NCI-H69 (cell line): ENCODE results near the gene TENM3.

Experiments
- DNase-seq: peaks from one replicate; lab custom pipeline; 2025; lab: John Stamatoyannopoulos, UW

Gene TENM3

DNA sequence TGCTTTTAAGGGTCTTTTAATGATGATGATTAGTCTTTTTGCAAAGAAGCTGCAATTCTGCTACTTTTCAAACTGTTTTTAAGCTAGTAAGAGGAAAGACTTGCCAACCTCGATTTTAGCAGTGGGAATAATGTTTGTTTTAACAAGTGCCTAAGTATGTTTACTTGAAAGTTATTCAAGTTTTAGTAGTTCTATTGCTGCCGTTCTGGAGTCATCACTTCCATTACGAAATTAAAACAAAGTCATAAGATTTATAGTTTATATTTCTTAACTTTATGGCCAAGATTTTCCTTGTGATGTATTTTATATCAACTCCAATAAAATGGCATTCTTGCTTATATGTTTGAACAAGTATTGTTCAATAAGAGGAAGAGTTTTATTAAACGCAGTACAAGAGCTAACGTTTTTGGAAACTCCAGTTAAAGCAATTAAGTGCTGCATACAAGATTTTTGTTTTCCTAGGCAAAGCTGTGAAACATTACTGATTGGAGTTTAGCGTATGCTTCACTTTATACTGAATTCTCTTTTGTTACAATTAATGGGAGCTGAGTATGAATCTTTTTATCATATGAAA, 211.3 kb downstream of the TENM3 start:
- DNase-seq = peak; percentile 41

DNA sequence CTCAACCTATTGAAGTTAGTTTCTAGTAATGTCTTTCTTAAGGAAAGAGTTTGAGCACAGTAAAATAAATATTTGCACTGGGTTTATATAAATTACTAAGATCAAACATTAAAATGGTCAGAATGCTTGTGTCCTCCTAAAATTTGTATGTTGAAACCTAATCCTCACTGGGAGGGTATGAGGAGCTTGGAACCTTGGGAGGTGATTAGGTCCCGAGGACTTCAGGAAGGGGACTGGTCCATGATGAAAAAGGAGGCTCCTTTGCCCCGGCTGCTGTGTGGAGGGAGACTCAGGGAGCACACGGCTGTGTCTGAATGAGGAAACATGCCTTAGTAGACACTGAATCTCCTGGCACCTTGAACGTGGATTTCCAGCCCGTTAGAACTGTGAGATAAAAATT, 221.9 kb downstream of the TENM3 start:
- peak; percentile 71 for DNase-seq

- DNase-seq = peak; percentile 92
These were observed 222.8 kb downstream of the TENM3 start for GRCh38 chr4:182465979-182466378.

DNA sequence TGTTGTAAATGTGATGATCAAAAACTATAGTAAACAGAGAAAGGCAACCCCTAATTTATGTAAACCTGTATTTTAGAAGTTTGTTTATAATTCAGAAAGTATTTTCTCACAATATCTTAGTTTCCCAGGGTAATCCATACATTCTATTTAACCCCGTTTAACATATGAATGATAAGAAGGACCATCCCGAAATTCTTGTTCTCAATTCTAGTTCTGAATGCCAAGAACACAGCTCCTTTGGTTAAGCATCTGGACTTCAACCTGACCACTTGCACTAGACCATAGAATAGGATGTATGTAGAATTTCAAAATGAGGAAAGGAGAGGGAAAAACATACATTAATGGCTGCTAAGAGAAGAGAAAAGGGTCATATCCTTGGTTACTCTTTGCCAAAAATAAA, 227.0 kb downstream of the TENM3 start:
- no peak for DNase-seq

- no peak for DNase-seq
These were observed 232.3 kb downstream of the TENM3 start for GRCh38 chr4:182475539-182475938.

GRCh38 chr4:182478475-182478874, 235.3 kb downstream of the TENM3 start:
- DNase-seq = peak; percentile 78

- DNase-seq = no peak
These were observed 240.5 kb downstream of the TENM3 start for GRCh38 chr4:182483685-182484084.

DNA sequence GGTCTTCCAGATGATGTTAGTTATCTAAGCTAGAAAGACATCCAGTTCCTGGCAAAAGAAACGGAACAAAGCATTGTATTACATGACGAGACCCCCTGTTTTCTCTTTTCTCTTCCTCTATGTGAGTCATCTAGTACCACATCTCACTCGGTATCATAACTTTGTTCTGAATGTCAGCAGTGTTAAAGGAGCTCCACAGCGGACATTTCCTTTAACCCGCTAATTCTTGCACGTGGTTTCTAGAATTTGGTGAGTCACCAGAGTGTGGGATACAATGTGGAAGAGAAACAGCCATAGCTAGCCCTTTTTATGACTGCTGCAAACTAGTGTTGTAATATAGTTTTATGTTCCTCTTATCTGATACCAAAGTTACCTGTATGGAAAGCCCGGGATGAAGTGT, 243.7 kb downstream of the TENM3 start:
- no peak for DNase-seq

- no peak for DNase-seq
These were observed 245.7 kb downstream of the TENM3 start for GRCh38 chr4:182488896-182489295.

DNA sequence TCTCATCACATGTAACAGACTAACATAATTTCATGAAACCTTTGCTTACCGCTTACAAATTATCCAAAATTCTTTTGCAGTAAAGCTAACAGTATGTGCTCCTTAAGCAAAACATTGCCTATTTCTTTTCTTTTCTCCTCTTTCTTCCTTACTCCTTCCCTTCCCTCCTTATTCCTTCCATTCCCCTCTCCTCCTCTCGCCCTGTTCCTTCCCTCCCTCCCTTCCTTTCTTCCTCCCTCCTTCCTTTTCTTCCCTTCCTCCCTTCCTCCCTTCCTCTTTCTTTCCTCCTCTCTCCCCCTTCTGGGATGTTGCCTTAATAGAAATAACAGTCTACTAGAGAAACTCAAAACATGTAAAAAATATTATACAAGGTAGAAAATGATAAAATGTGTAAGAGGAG, 246.4 kb downstream of the TENM3 start:
- DNase-seq = no peak

- peak; percentile 78 for DNase-seq
These were observed 248.5 kb downstream of the TENM3 start for GRCh38 chr4:182491719-182492118.

DNA sequence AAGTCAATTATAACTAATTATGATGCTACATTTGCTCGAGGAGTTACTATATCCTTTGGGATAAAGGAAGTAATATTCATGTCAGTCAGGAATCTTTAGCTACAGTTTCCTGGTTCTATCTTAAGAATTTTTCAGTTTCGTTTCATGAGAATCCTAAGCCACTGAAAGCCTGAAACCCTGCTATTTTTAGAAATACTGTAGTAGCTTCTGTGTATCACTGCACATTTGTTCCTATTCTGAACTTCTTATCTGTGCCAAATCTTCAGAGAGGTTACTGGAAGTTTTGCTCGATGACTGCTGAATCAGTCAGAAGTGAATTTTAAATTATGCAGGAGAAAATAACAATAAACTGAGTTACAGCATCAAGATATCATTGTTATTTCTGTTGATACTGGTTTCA, 249.2 kb downstream of the TENM3 start:
- DNase-seq = no peak

DNA sequence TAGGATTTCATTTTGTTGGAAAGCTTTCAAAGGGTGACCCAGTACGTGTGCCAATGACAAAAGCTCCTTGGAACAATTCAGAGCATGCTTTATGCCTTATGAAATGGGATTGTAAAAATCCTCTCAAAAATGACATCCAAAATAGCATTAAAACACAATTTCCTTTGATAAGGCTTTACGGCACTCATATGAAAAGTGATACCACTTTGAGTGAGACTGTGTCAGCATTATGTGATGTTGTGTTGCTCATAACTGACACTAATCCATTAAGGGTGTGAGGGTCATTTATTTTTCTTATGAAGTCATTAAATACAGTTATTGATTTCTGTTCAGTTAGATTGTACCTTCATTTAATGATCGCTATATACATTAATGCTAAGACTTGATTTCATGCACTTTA, 250.2 kb downstream of the TENM3 start:
- DNase-seq = no peak

- no peak for DNase-seq
These were observed 250.9 kb downstream of the TENM3 start for GRCh38 chr4:182494103-182494502.

DNA sequence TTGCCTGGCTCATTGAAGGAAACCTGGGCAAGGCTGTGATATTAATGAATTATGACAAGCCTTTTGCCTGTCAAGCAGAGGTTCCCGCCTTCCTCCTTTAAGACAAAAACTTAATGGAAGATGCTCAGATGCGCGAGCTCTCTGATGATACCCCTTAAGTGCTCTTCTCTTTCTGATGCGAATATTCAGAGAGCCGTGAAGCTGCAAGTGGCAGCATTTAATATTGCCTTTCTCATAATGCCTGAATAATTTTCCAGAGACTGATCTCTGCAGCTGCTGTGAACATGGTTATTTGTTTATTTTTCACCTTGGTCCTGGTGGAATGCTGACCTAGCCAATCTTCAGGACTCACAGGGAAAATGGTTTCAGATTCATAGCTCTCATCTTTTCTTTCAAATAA, 251.8 kb downstream of the TENM3 start:
- peak; percentile 19 for DNase-seq

- no peak for DNase-seq
These were observed 252.6 kb downstream of the TENM3 start for GRCh38 chr4:182495645-182496385.

GRCh38 chr4:182496408-182496807, 253.2 kb downstream of the TENM3 start:
- DNase-seq = no peak

DNA sequence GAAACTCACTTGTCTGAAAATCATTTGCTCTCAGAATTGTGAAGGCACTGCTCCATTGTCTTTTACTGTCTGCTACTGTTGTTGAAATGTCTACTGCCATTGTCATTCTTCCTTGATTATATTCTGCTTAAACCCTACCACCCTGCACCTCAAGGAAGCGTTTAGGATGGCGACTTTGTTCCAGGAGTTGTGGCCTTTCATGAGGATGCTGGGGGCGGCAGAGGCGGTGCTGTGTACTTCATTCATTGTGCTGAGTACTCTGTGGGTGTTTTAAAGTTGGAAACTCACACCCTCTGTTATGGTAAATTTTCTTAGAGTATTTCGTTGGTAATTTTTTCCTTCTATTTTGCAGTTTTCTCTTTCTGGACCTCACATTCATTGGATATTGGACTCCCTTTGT, 258.9 kb downstream of the TENM3 start:
- no peak for DNase-seq

GRCh38 chr4:182504463-182504862, 261.3 kb downstream of the TENM3 start:
- DNase-seq = peak; percentile 18

DNA sequence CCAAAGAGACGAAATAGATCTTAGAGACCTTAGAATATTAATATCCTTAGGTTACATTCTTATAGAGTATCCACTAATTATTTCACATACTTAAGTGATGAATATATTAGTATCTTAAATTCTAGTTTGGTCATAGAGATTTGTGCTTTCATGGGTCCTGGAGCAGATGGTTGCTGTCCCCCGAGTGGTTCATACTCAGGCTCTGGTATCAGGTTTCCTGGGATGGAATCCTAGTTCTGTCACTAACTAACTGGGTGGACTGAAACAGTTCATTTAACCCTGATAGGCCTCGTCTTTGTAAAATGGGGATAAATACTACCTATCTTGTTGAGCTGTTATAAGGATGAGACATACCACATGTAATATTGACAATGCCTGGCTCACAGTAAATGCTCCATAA, 264.6 kb downstream of the TENM3 start:
- DNase-seq = peak; percentile 77

DNA sequence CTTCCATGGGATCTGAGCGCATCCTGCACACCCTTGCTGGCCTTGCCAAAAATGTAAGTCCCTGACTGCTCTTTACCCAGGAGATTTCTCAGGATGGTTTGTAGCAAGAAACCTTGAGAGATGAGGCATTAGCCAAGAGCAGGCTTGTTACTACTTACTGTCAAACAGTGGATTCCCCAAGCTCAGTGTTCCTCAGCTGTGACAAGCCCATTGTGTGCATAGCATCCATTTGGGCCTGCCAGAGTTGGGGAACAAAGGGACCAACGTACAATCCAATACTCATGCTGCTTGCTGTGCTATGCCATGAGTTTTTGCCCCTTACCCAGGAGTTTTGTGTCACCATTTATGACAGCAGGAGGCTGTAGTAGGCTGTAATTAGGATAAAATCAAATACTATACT, 267.6 kb downstream of the TENM3 start:
- DNase-seq = peak; percentile 75

- DNase-seq = peak; percentile 53
These were observed 270.5 kb downstream of the TENM3 start for GRCh38 chr4:182513587-182514291.

GRCh38 chr4:182518421-182518820, 275.2 kb downstream of the TENM3 start:
- peak; percentile 42 for DNase-seq
